ENCODE results near the gene TEDC1. TPM values are rescaled to one million over a fixed set of nuclear protein-coding genes. Genes with fewer than 3 reads are reported as not detected.

The TEDC1 gene
- polyA plus RNA-seq, 1 donor (not counting 4 experiments of a cell fraction or from before 2014, with no cell fraction given) = 5.0 TPM

DNA sequence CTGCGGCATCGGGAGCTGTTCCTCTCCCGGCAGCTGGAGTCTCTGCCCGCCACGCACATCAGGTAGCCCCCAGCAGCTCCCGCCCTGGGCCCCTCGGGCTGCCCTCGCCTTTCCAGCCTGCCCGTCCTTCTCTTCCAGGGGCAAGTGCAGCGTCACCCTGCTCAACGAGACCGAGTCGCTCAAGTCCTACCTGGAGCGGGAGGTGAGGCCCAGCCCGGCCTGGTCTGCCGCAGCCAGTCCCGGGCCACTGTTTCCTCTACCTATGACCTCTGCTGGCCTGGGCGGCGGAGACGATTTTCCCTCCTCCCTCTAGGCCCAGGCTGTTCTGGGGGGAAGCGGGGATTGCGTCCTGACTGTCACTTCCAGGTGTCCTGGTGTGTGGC, 40.9 kb upstream of the TEDC1 start:
- dilution Hi-C loops (cut with MboI; ENCODE audit: extremely low pct_ligation_motif_present, low sequenced_read_pairs) = no loop called here

GRCh38 chr14:105450864-105451720, 40.0 kb upstream of the TEDC1 start:
- H3K9me3 ChIP-seq (ENCODE audit: control insufficient read depth, low read depth, low read length) = no peaks in the 10 kb centered on the region
- TF ChIP-seq CTCF (optimal IDR thresholded peaks at IDR 0.05 in 1 of 3, IDR thresholded peaks at IDR 0.05 in 1 of 3, conservative IDR thresholded peaks at IDR 0.05 in 1 of 3; ENCODE audit: extremely low read depth in 1 of 3, insufficient read depth in 2 of 3, low read length in 3 of 3) = no peak
- no peak for TF ChIP-seq EZH2 (IDR thresholded peaks at IDR 0.05; ENCODE audit: low read length)
- H4K20me1 ChIP-seq (ENCODE audit: control insufficient read depth, extremely low read depth, insufficient read depth, low read length) = peaks cover 2% of the 10 kb centered on the region
- no peak overlapping the region for H3K27ac ChIP-seq (ENCODE audit: control insufficient read depth, insufficient read depth, low read length)
- H3K4me3 ChIP-seq (ENCODE audit: control insufficient read depth in 2 of 3, extremely low read depth in 1 of 3, insufficient read depth in 2 of 3, low read depth in 1 of 3, low read length in 3 of 3) = no peak overlapping the region
- no peaks in the 10 kb centered on the region for H3K9me1 ChIP-seq (ENCODE audit: control insufficient read depth, extremely low read depth, insufficient read depth, low read length)
- FAIRE-seq = no peak
- H3K4me1 ChIP-seq (ENCODE audit: control insufficient read depth, extremely low read depth, insufficient read depth, low read length) = no peaks in the 10 kb centered on the region
- dilution Hi-C loops (cut with MboI; ENCODE audit: extremely low pct_ligation_motif_present, low sequenced_read_pairs) = no loop called here
- no peak overlapping the region for H2AFZ ChIP-seq (ENCODE audit: control insufficient read depth, low read length)
- no peak overlapping the region for H3K9ac ChIP-seq (ENCODE audit: control insufficient read depth, extremely low read depth, insufficient read depth, low read length)
- H3K4me2 ChIP-seq (ENCODE audit: control insufficient read depth, extremely low read depth, insufficient read depth, low read depth, low read length) = no peak overlapping the region
- H3K79me2 ChIP-seq (ENCODE audit: control insufficient read depth, insufficient read depth, low read length) = peaks cover 13% of the 10 kb centered on the region
- no peaks in the 10 kb centered on the region for H3K27me3 ChIP-seq (ENCODE audit: control insufficient read depth, extremely low read depth, insufficient read depth, low read length)
- no peak for DNase-seq (ENCODE audit: low read depth, low spot score)
- peaks cover 13 to 30% of the 10 kb centered on the region in 2 experiments for H3K36me3 ChIP-seq (ENCODE audit: control insufficient read depth in 2 of 2, extremely low read depth in 1 of 2, insufficient read depth in 2 of 2, low read length in 2 of 2)

More for the DNA sequence above, 40.9 kb upstream of the TEDC1 start:
- TF ChIP-seq CTCF (optimal IDR thresholded peaks at IDR 0.05 in 1 of 3, IDR thresholded peaks at IDR 0.05 in 1 of 3, conservative IDR thresholded peaks at IDR 0.05 in 1 of 3; ENCODE audit: extremely low read depth in 1 of 3, insufficient read depth in 2 of 3, low read length in 3 of 3) (no peak), EZH2 (IDR thresholded peaks at IDR 0.05; ENCODE audit: low read length) (no peak)
- H3K27ac ChIP-seq (ENCODE audit: control insufficient read depth, insufficient read depth, low read length) = no peak overlapping the region
- H3K4me2 ChIP-seq (ENCODE audit: control insufficient read depth, extremely low read depth, insufficient read depth, low read depth, low read length) = no peak overlapping the region
- H3K27me3 ChIP-seq (ENCODE audit: control insufficient read depth, extremely low read depth, insufficient read depth, low read length) = no peaks in the 10 kb centered on the region
- H3K9me1 ChIP-seq (ENCODE audit: control insufficient read depth, extremely low read depth, insufficient read depth, low read length) = no peaks in the 10 kb centered on the region
- H3K9me3 ChIP-seq (ENCODE audit: control insufficient read depth, low read depth, low read length) = no peaks in the 10 kb centered on the region
- H3K36me3 ChIP-seq (ENCODE audit: control insufficient read depth in 2 of 2, extremely low read depth in 1 of 2, insufficient read depth in 2 of 2, low read length in 2 of 2) = peaks cover 18 to 33% of the 10 kb centered on the region in 2 experiments
- H3K4me1 ChIP-seq (ENCODE audit: control insufficient read depth, extremely low read depth, insufficient read depth, low read length) = no peaks in the 10 kb centered on the region
- H4K20me1 ChIP-seq (ENCODE audit: control insufficient read depth, extremely low read depth, insufficient read depth, low read length) = peaks cover 2% of the 10 kb centered on the region
- FAIRE-seq (no peak), DNase-seq (ENCODE audit: low read depth, low spot score) (no peak)
- H3K79me2 ChIP-seq (ENCODE audit: control insufficient read depth, insufficient read depth, low read length) = peaks cover 15% of the 10 kb centered on the region
- H2AFZ ChIP-seq (ENCODE audit: control insufficient read depth, low read length) = no peak overlapping the region
- H3K9ac ChIP-seq (ENCODE audit: control insufficient read depth, extremely low read depth, insufficient read depth, low read length) = no peak overlapping the region
- H3K4me3 ChIP-seq (ENCODE audit: control insufficient read depth in 2 of 3, extremely low read depth in 1 of 3, insufficient read depth in 2 of 3, low read depth in 1 of 3, low read length in 3 of 3) = no peak overlapping the region

Data from keratinocyte (primary cell).